C4-2B (cell line): ENCODE data around the gene TEX19.

ENCODE experiments used
- CTCF ChIP-seq: fragments of 450-650 bp; conservative IDR thresholded peaks from 2 replicates; pipeline ENCODE4 v1.5.1; 2017; ENCODE audit warnings: mild to moderate bottlenecking
- ZFX ChIP-seq: fragments of 450-650 bp; IDR thresholded peaks from 2 replicates; pipeline ENCODE4 v1.6.1; 2017

DNA sequence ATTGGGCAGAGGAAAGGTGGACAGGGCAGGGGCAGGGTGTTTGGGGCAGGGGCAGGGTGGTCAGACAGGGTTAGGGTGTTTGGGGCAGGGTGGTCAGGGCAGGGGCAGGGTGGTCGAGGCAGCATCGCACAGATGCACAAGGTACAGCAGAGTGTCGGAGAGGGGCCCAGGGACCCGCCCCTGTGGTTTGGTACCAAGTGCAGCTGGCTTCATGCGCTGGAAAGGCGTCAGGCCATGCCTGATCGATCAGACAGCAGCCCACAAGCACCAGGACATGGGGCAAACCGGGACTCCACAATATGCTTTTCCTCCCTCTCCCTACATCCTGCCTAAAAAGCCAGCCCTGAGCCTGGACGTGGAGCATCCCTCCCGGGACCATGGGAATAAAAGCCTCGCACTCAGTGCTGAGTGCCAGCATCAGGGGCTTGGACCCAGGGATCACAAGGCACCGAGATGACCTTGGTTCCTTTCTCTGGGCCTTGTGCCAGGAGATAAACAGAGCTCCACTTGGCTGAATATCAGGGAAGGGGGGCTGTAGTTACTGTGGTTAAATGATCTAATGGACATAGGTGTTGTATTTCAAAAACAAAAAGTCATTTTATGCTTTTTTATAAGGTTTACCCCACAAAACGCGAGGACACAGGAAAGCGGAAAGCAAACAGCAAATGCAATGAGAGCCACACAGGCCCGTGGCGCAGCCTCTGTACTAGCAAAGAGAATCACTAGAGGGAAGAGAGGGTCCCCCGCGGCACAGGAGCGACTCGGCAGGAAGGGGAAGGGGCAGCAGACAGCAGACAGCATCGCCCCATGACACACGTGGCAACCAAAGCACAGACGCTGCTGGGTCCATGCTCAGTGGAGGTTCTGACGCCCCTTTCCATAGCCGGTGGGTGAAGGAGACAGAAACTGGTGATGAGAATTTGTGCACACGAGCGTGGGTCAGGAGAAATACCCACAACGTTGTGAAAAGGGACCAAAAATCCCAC lies 53.8 kb downstream of the TEX19 start:
- TF ChIP-seq CTCF (no peak), ZFX (no peak)
